PC-3 (cell line): Measurements from ENCODE around the gene JADE3. TPM values are rescaled to one million over a fixed set of nuclear protein-coding genes. Genes with fewer than 3 reads are reported as not detected.
A peak's percentile ranks its signal among the peaks of the same experiment; 100 is the strongest.

Experiments used
- ATAC-seq: fragments of 200-7000 bp; cut with Tn5 transposase; 2 replicates; pipeline ENCODE4 v1.9.1; 2020; ENCODE audit warnings: mild to moderate bottlenecking, moderate library complexity
- BruUV-seq: library from RNA; stranded (reverse); fragments of 400-500 nt; replicated peaks from 2 replicates; lab custom pipeline; 2021; lab: Mats Ljungman, UMichigan
- CTCF ChIA-PET: fragments of 300-600 bp; sonication (Branson Sonifier 250); formaldehyde crosslinking; loops from one replicate; lab custom pipeline; 2022; ENCODE audit warnings: antibody characterized with exemption; lab: Charles Lee
- POLR2A ChIA-PET: fragments of 300-600 bp; sonication (Branson Sonifier 250); formaldehyde crosslinking; loops from one replicate; lab custom pipeline; 2022; ENCODE audit warnings: antibody characterized with exemption; ENCODE audit not compliant: unreplicated experiment; lab: Charles Lee
- DNase-seq: peaks from one replicate; pipeline ENCODE4 v3.0.0-alpha.2; 2015
- H2AFZ ChIP-seq: fragments of 300-600 bp; sonication (generic); 2 replicates; pipeline ENCODE4 v1.6.0; 2016; ENCODE audit warnings: antibody characterized with exemption, low read length
- H3F3A ChIP-seq: fragments of 300-600 bp; sonication (generic); one replicate; pipeline ENCODE4 v1.6.0; 2017; ENCODE audit warnings: antibody characterized with exemption, low read length, control low read depth, mild to moderate bottlenecking; ENCODE audit not compliant: unreplicated experiment
- H3K27ac ChIP-seq: fragments of 300-600 bp; sonication (generic); 2 replicates; pipeline ENCODE4 v1.5.1; 2016; ENCODE audit warnings: mild to moderate bottlenecking, low read length
- H3K27me3 ChIP-seq: fragments of 300-600 bp; sonication (generic); 2 replicates; pipeline ENCODE4 v1.6.1; 2016; ENCODE audit warnings: low read length, mixed read lengths
- H3K36me3 ChIP-seq: fragments of 300-600 bp; sonication (generic); 2 replicates; pipeline ENCODE4 v1.6.1; 2016; ENCODE audit warnings: low read depth, mixed run types, low read length, mixed read lengths
- H3K4me1 ChIP-seq: fragments of 300-600 bp; sonication (generic); 2 replicates; pipeline ENCODE4 v1.5.1; 2016; ENCODE audit warnings: low read length; ENCODE audit not compliant: insufficient read depth
- H3K4me2 ChIP-seq: fragments of 300-600 bp; sonication (generic); 2 replicates; pipeline ENCODE4 v1.6.0; 2016; ENCODE audit warnings: low read length
- H3K4me3 ChIP-seq: fragments of 300-600 bp; sonication (generic); 2 replicates; pipeline ENCODE4 v1.5.1; 2016; ENCODE audit warnings: mild to moderate bottlenecking, low read length, mixed read lengths
- H3K79me2 ChIP-seq: fragments of 300-600 bp; sonication (generic); 2 replicates; pipeline ENCODE4 v1.6.1; 2017; ENCODE audit warnings: low read length, mixed read lengths
- H3K9ac ChIP-seq: fragments of 300-600 bp; sonication (generic); 2 replicates; pipeline ENCODE4 v1.6.0; 2016; ENCODE audit warnings: mild to moderate bottlenecking, low read length
- H3K9me2 ChIP-seq: fragments of 300-600 bp; sonication (generic); replicated peaks from 2 replicates; pipeline ENCODE4 v1.6.1; 2016; ENCODE audit warnings: mixed run types, low read length, mixed read lengths
- H3K9me3 ChIP-seq: fragments of 300-600 bp; sonication (generic); 2 replicates; pipeline ENCODE4 v1.6.1; 2016; ENCODE audit warnings: low read length, mixed read lengths
- H4K20me1 ChIP-seq: fragments of 300-600 bp; sonication (generic); 2 replicates; pipeline ENCODE4 v1.6.1; 2016; ENCODE audit warnings: low read length, mixed read lengths
- CTCF ChIP-seq: fragments of 300-600 bp; sonication (generic); conservative IDR thresholded peaks from 2 replicates; pipeline ENCODE4 v1.5.1; 2017; ENCODE audit warnings: antibody characterized with exemption, low read depth, mild to moderate bottlenecking, low read length
- EZH2 ChIP-seq: fragments of 300-600 bp; sonication (generic); IDR thresholded peaks from one replicate; pipeline ENCODE4 v1.6.1; 2017; ENCODE audit warnings: antibody characterized with exemption, mild to moderate bottlenecking, low read length; ENCODE audit not compliant: unreplicated experiment
- EZH2phosphoT487 ChIP-seq: fragments of 300-600 bp; sonication (generic); IDR thresholded peaks from 2 replicates; pipeline ENCODE4 v1.6.1; 2018; ENCODE audit warnings: mild to moderate bottlenecking, antibody characterized with exemption, low read length, borderline replicate concordance
- intact Hi-C: fragments of 100-400 bp; cut with micrococcal nuclease; formaldehyde crosslinking; loops from 2 replicates; pipeline ENCODE4 v1.9.0; 2023
- total RNA-seq: library from RNA; depleted of rRNA; stranded (reverse); fragments of >200 nt; gene quantifications from 2 replicates; pipeline ENCODE4 v1.2.3, GENCODE V29; 2014

JADE3 gene
- total RNA-seq, 1 experiment from 2014 or later: 7.1 TPM

GRCh38 chrX:47047989-47048388 is 135.8 kb downstream of the JADE3 start:
- Histone ChIP-seq H3F3A (no peaks in the 10 kb centered on the region), H3K4me1 (no peaks in the 10 kb centered on the region), H3K4me2 (no peak overlapping the region), H3K27me3 (no peaks in the 10 kb centered on the region), H2AFZ (no peak overlapping the region), H3K27ac (peak overlapping the region; percentile 38), H4K20me1 (no peaks in the 10 kb centered on the region), H3K4me3 (no peak overlapping the region), H3K9me3 (no peaks in the 10 kb centered on the region), H3K9me2 (no peaks in the 10 kb centered on the region), H3K36me3 (no peaks in the 10 kb centered on the region), H3K79me2 (no peaks in the 10 kb centered on the region), H3K9ac (no peak overlapping the region)
- peak; percentile 50 for DNase-seq
- CTCF ChIA-PET: no interaction called here
- TF ChIP-seq EZH2: no peak
- no peak; the same call in 1 of the 2 replicates for TF ChIP-seq CTCF
- no peak for TF ChIP-seq EZH2phosphoT487
- BruUV-seq: no TSS peak
- intact Hi-C loops: loop anchor here (5.0 kb wide), 1 partner anchor 44 kb away; no protein-coding TSS in a partner anchor
- POLR2A ChIA-PET: interaction anchor here (0.5 kb wide), 1 partner anchor 97 kb away, joined by 5 read pairs; the partner anchor contains the start of gene RBM10
- ATAC-seq: peak; percentile 84

- Histone ChIP-seq H3F3A (no peaks in the 10 kb centered on the region), H3K36me3 (no peaks in the 10 kb centered on the region; the same call in 1 of the 2 replicates), H3K27me3 (no peaks in the 10 kb centered on the region), H3K9me3 (no peaks in the 10 kb centered on the region), H3K9ac (no peak overlapping the region), H2AFZ (no peak overlapping the region), H3K4me2 (no peak overlapping the region), H3K9me2 (no peaks in the 10 kb centered on the region), H4K20me1 (no peaks in the 10 kb centered on the region), H3K27ac (no peak overlapping the region), H3K79me2 (no peaks in the 10 kb centered on the region), H3K4me1 (no peaks in the 10 kb centered on the region), H3K4me3 (no peak overlapping the region)
- ATAC-seq (no peak), DNase-seq (no peak)
- ChIA-PET CTCF (no interaction called here), POLR2A (no interaction called here)
- intact Hi-C loops: no loop called here
- no peak for TF ChIP-seq EZH2
- no peak for TF ChIP-seq EZH2phosphoT487
- no TSS peak for BruUV-seq
These were observed 147.1 kb downstream of the JADE3 start for GRCh38 chrX:47059142-47059874.

GRCh38 chrX:47060708-47061107 is 148.5 kb downstream of the JADE3 start:
- H3K79me2 ChIP-seq: no peaks in the 10 kb centered on the region
- POLR2A ChIA-PET: no interaction called here
- H3K27ac ChIP-seq: no peak overlapping the region

More at GRCh38 chrX:47060708-47061107, 148.5 kb downstream of the JADE3 start:
- Histone ChIP-seq H3F3A (no peaks in the 10 kb centered on the region), H3K27me3 (no peaks in the 10 kb centered on the region), H3K9me3 (no peaks in the 10 kb centered on the region), H3K4me3 (no peak overlapping the region), H3K9me2 (no peaks in the 10 kb centered on the region), H2AFZ (no peak overlapping the region), H3K9ac (no peak overlapping the region), H4K20me1 (no peaks in the 10 kb centered on the region), H3K4me2 (no peak overlapping the region), H3K36me3 (no peaks in the 10 kb centered on the region), H3K4me1 (no peaks in the 10 kb centered on the region)
- CTCF ChIA-PET: no interaction called here
- TF ChIP-seq CTCF (no peak), EZH2phosphoT487 (no peak), EZH2 (no peak)
- DNase-seq (no peak), ATAC-seq (no peak)
- BruUV-seq: no TSS peak
- intact Hi-C loops: no loop called here
